OCI-LY3 (cell line): ENCODE data around the gene TSNAX.

Experiments used
- H2AFZ ChIP-seq: fragments of 200-600, 300-600 bp; shearing (Covaris generic); 2 replicates; pipeline ENCODE4 v1.6.0; 2014; ENCODE audit warnings: antibody characterized with exemption, low read depth, low read length
- H3K27ac ChIP-seq: fragments of 200-600, 300-600 bp; sonication (generic); 2 replicates; pipeline ENCODE4 v1.5.1; 2014; ENCODE audit warnings: mild to moderate bottlenecking, low read length, moderate library complexity, mixed read lengths
- H3K27me3 ChIP-seq: fragments of 200-600, 300-600 bp; sonication (generic); 2 replicates; pipeline ENCODE4 v1.6.1; 2014; ENCODE audit warnings: low read depth, low read length, mixed read lengths
- H3K36me3 ChIP-seq: fragments of 200-600, 300-600 bp; sonication (generic); replicated peaks from 2 replicates; pipeline ENCODE3; 2014; ENCODE audit warnings: low read depth, low read length, mixed read lengths
- H3K4me1 ChIP-seq: fragments of 300-600, 200-600 bp; sonication (generic); 2 replicates; pipeline ENCODE4 v1.6.1; 2014; ENCODE audit warnings: low read length, mixed read lengths
- H3K4me2 ChIP-seq: fragments of 200-600, 300-600 bp; sonication (generic); 2 replicates; pipeline ENCODE4 v1.6.1; 2014; ENCODE audit warnings: low read length, mixed read lengths
- H3K4me3 ChIP-seq: fragments of 300-600, 200-600 bp; sonication (generic); 2 replicates; pipeline ENCODE4 v1.5.1; 2014; ENCODE audit warnings: antibody characterized with exemption, mild to moderate bottlenecking, low read length, moderate library complexity
- H3K79me2 ChIP-seq: fragments of 300-600, 200-600 bp; shearing (Covaris generic); 2 replicates; pipeline ENCODE4 v1.6.1; 2014; ENCODE audit warnings: mild to moderate bottlenecking, low read length, mixed read lengths
- H3K9ac ChIP-seq: fragments of 300-600, 200-600 bp; shearing (Covaris generic); 2 replicates; pipeline ENCODE4 v1.6.0; 2014; ENCODE audit warnings: mild to moderate bottlenecking, low read length, moderate library complexity
- H3K9me3 ChIP-seq: fragments of 200-600, 300-600 bp; shearing (Covaris generic); 2 replicates; pipeline ENCODE4 v1.6.1; 2014; ENCODE audit warnings: low read length, mixed read lengths; ENCODE audit not compliant: insufficient read depth
- H4K20me1 ChIP-seq: fragments of 200-600, 300-600 bp; sonication (generic); 2 replicates; pipeline ENCODE4 v1.6.1; 2016; ENCODE audit warnings: low read length, mixed read lengths; ENCODE audit not compliant: insufficient read depth
- EZH2phosphoT487 ChIP-seq: fragments of 200-600 bp; shearing (Covaris generic); IDR thresholded peaks from 2 replicates; pipeline ENCODE4 v1.6.1; 2018; ENCODE audit warnings: antibody characterized with exemption, mixed run types, low read depth
- TF ChIP-seq, protein P1 (sequence below): fragments of 200-600, 300-600 bp; sonication (generic); IDR thresholded peaks from 2 replicates; pipeline ENCODE4 v1.5.1; 2014; ENCODE audit warnings: antibody characterized with exemption, low read length, low read depth

Gene TSNAX

DNA sequence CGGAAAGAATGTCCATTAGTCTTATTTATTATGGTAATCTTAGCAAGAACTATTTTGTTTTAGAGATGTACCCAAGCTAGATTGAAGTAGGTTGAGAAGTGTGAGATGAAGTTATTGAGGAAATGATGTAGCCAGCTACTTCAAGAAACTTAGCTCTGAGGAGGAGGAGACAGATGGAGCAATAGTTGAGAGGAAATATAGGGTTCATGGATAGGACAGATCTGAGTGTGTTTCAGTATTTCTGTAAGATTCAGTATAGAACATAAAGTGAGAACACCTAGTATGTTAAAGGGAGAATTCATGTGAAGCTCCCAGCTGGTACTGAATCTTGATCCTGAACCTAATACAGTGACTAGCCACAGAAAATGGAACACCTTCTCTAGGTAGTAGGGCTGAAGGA, 28.9 kb downstream of the TSNAX start:
- TF ChIP-seq, protein P1, sequence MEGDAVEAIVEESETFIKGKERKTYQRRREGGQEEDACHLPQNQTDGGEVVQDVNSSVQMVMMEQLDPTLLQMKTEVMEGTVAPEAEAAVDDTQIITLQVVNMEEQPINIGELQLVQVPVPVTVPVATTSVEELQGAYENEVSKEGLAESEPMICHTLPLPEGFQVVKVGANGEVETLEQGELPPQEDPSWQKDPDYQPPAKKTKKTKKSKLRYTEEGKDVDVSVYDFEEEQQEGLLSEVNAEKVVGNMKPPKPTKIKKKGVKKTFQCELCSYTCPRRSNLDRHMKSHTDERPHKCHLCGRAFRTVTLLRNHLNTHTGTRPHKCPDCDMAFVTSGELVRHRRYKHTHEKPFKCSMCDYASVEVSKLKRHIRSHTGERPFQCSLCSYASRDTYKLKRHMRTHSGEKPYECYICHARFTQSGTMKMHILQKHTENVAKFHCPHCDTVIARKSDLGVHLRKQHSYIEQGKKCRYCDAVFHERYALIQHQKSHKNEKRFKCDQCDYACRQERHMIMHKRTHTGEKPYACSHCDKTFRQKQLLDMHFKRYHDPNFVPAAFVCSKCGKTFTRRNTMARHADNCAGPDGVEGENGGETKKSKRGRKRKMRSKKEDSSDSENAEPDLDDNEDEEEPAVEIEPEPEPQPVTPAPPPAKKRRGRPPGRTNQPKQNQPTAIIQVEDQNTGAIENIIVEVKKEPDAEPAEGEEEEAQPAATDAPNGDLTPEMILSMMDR: no peak
- TF ChIP-seq EZH2phosphoT487: no peak
- Histone ChIP-seq H2AFZ (no peak overlapping the region), H3K27me3 (no peaks in the 10 kb centered on the region), H3K9ac (no peak overlapping the region), H4K20me1 (peaks cover 11% of the 10 kb centered on the region), H3K36me3 (peaks cover 16% of the 10 kb centered on the region), H3K4me3 (no peak overlapping the region), H3K4me2 (no peak overlapping the region), H3K4me1 (peaks cover 11% of the 10 kb centered on the region), H3K9me3 (no peaks in the 10 kb centered on the region), H3K79me2 (no peaks in the 10 kb centered on the region; the same call in 1 of the 2 replicates), H3K27ac (no peak overlapping the region)

DNA sequence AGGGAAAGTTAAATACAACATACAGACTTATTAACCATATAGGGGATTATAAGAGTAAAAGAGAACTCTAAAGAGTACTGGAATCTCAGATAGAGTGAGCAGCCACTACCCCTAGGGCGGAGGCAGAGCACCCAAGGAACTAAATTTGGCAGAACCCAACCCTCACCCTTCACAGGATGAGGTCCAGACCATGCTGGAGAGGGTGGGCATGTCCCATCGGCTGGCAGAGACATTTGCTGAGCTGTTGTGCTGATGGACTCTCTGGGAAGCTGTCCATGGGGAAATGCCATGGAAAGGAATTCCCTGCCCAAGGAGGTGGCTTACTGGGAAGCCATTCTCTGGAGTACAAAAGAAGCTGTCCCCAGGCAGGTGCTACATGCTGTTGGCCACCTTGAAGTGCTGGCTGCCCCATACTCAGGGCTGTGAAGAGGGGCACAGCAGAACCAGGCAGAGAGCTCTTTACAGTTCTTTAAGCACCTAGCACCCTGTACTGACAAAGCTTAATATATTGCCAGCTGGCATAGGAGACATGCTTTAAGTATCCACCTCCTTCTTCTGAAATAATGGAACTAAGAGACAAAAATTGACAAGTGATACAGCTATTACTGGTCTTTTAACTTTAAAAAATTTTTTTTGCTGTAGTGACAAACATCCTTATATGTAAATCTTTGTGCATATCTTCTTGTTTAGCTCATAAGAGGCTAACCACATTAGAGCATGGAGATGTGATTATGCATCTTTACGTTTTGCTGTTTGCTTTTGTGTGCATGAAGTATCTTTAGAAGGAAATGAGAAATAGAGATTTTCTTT, 29.6 kb downstream of the TSNAX start:
- Histone ChIP-seq H3K27ac (no peak overlapping the region), H3K27me3 (no peaks in the 10 kb centered on the region), H3K4me3 (no peak overlapping the region), H3K9me3 (no peaks in the 10 kb centered on the region), H2AFZ (no peak overlapping the region), H3K9ac (no peak overlapping the region), H3K4me1 (peaks cover 11% of the 10 kb centered on the region), H3K4me2 (no peak overlapping the region), H4K20me1 (peaks cover 11% of the 10 kb centered on the region), H3K36me3 (peaks cover 11% of the 10 kb centered on the region), H3K79me2 (no peaks in the 10 kb centered on the region)
- TF ChIP-seq, protein P1: no peak
- no peak for TF ChIP-seq EZH2phosphoT487

DNA sequence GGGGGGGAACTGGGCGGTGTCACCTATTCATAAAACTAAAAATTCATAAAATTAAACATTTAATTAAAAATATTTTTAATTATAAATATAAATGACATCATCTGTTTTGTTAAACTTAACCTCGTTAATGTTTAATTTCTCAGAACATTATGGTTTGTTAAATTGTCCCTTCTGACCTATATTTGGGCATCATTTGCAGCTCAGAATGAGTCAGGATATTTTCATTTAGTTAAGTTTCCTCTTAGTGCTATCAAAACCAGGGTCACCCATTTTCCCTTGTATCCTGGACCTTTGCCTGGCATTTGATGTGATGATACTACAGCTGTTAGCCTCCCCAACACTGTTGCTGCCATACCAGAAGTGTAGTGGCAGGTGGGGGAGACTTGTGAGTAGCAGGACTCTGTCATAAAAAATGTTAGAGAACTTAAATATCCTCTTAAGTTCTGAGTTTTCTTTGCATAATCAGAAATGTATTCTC, 30.3 kb downstream of the TSNAX start:
- Histone ChIP-seq H3K4me3 (no peak overlapping the region), H2AFZ (no peak overlapping the region), H3K4me2 (peak overlapping the region; percentile 11; the same call in 1 of the 2 replicates), H3K79me2 (no peaks in the 10 kb centered on the region), H3K27me3 (no peaks in the 10 kb centered on the region), H3K9ac (no peak overlapping the region), H3K4me1 (peaks cover 11% of the 10 kb centered on the region), H3K9me3 (no peaks in the 10 kb centered on the region), H4K20me1 (peaks cover 11% of the 10 kb centered on the region), H3K27ac (no peak overlapping the region), H3K36me3 (peaks cover 11% of the 10 kb centered on the region)
- TF ChIP-seq EZH2phosphoT487: no peak
- TF ChIP-seq, protein P1: no peak

DNA sequence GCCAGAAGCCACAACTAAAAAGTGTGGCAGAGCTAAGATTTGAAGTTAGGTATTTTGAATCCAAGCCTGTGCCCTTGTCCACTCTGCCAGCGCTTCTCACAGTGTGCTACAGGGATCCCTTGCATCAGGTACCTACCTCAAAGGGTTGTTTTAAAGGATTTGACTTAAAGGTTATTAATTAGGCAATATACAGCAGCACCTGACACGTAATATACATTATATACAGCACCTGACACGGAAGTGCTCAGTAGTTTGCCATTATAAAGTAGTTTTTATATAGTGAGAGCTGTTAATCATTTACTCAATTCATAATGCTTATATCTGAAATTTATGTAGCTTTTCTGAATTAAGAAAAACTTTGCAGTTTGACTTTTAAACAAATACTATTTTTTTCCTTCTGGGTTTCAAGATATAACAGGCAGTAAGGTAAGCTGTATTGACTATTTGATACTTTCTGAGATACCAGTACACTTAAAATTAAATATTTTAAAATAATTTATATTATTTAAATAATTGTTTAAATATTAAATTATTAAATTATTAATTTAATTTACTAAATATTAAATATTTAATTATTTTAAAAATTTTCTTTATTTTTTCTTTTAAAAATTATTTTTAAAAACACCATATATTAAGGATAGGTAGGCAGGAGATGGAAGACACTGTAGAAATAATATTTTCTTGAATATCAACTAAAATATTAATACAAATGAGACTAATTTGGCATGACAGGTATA, 33.3 kb downstream of the TSNAX start:
- H3K9ac ChIP-seq: no peak overlapping the region
- peaks cover 10% of the 10 kb centered on the region for H4K20me1 ChIP-seq
- no peaks in the 10 kb centered on the region for H3K9me3 ChIP-seq
- H3K27me3 ChIP-seq: no peaks in the 10 kb centered on the region
- no peak overlapping the region for H3K27ac ChIP-seq
- TF ChIP-seq, protein P1: no peak
- no peak for TF ChIP-seq EZH2phosphoT487
- H3K4me3 ChIP-seq: no peak overlapping the region
- peaks cover 21% of the 10 kb centered on the region for H3K36me3 ChIP-seq
- H2AFZ ChIP-seq: no peak overlapping the region
- no peaks in the 10 kb centered on the region for H3K79me2 ChIP-seq
- peaks cover 11% of the 10 kb centered on the region for H3K4me1 ChIP-seq
- H3K4me2 ChIP-seq: no peak overlapping the region
